Right atrium auricular region (tissue), 2 donors: Measurements from ENCODE around the gene TOGARAM1. TPM values are rescaled to one million over a fixed set of nuclear protein-coding genes. Genes with fewer than 3 reads are reported as not detected.

Source experiments
- DNase-seq: peaks from one replicate; pipeline ENCODE4 v3.0.0-alpha.2; 2019; ENCODE audit warnings: low spot score
- H3K27ac ChIP-seq, 2 donors: fragments of 200-600 bp; sonication (generic); 1 replicate in 1 of 2; 2 replicates in 1 of 2; pipeline ENCODE4 v1.5.1; 2016 to 2019
- H3K27me3 ChIP-seq, 2 donors: fragments of 200-600 bp; sonication (generic); one replicate each; pipeline versions ENCODE4 v1.5.1 to v1.6.0; 2017 to 2019
- H3K36me3 ChIP-seq: fragments of 200-600 bp; sonication (generic); one replicate; pipeline ENCODE4 v1.5.1; 2016
- H3K4me1 ChIP-seq, 2 donors: fragments of 200-600 bp; sonication (generic); one replicate each; pipeline versions ENCODE4 v1.5.1 to v1.6.0; 2017 to 2019
- H3K4me3 ChIP-seq, 2 donors: fragments of 200-600 bp; sonication (generic); 1 replicate in 1 of 2; 2 replicates in 1 of 2; pipeline ENCODE4 v1.5.1; 2017 to 2019; ENCODE audit warnings: mild to moderate bottlenecking in 1 of 2, moderate library complexity in 1 of 2
- H3K9me3 ChIP-seq, 2 donors: fragments of 200-600 bp; sonication (generic); one replicate each; pipeline ENCODE4 v1.5.1; 2019
- total RNA-seq, 2 donors: library from RNA; depleted of rRNA; stranded (reverse); fragments of >200 nt; gene quantifications; one replicate each; pipeline ENCODE4 v1.1.0, GENCODE V29; 2016
- TF ChIP-seq, protein P1 (sequence below), 2 donors: fragments of 200-600 bp; sonication (generic); IDR thresholded peaks; one replicate each; pipeline ENCODE4 v1.5.1; 2019; ENCODE audit warnings: antibody characterized with exemption in 2 of 2

TOGARAM1 gene
- total RNA-seq, 2 donors from 2014 or later, result 15.1 to 24.7 TPM

DNA sequence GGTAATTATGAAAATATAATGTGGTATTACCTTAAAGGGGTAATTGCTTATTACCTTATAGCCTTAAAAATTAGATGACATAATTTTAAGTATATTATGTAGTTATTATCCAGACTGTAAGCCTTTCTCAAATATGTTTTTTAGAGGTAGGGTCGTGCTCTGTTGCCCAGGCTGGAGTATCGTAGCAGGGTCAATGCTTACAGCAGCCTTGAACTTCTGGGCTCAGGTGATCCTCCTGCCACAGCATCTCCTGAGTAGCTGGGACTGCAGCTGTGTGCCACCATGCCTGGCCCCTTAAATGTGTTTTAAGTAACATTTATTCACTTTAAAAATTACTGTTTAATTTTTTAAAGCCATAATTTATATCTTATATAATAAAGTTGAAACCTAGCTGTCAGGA lies 132.3 kb downstream of the TOGARAM1 start:
- no peak overlapping the region for H3K27ac ChIP-seq
- no peak overlapping the region for H3K4me3 ChIP-seq
- TF ChIP-seq, protein P1, sequence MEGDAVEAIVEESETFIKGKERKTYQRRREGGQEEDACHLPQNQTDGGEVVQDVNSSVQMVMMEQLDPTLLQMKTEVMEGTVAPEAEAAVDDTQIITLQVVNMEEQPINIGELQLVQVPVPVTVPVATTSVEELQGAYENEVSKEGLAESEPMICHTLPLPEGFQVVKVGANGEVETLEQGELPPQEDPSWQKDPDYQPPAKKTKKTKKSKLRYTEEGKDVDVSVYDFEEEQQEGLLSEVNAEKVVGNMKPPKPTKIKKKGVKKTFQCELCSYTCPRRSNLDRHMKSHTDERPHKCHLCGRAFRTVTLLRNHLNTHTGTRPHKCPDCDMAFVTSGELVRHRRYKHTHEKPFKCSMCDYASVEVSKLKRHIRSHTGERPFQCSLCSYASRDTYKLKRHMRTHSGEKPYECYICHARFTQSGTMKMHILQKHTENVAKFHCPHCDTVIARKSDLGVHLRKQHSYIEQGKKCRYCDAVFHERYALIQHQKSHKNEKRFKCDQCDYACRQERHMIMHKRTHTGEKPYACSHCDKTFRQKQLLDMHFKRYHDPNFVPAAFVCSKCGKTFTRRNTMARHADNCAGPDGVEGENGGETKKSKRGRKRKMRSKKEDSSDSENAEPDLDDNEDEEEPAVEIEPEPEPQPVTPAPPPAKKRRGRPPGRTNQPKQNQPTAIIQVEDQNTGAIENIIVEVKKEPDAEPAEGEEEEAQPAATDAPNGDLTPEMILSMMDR (IDR thresholded peaks at IDR 0.05), result no peak
- no peaks in the 10 kb centered on the region for H3K9me3 ChIP-seq
- no peak for DNase-seq
- H3K4me1 ChIP-seq, result peaks cover 0 to 5% of the 10 kb centered on the region in 2 donors
- H3K27me3 ChIP-seq, result no peaks in the 10 kb centered on the region
- H3K36me3 ChIP-seq, result peaks cover 28% of the 10 kb centered on the region

GRCh38 chr14:45095143-45095542 lies 133.2 kb downstream of the TOGARAM1 start:
- Histone ChIP-seq H3K4me1 (peaks cover 0 to 5% of the 10 kb centered on the region in 2 donors), H3K9me3 (no peaks in the 10 kb centered on the region), H3K27me3 (no peaks in the 10 kb centered on the region), H3K27ac (no peak overlapping the region), H3K36me3 (peaks cover 37% of the 10 kb centered on the region), H3K4me3 (no peak overlapping the region)
- DNase-seq, result no peak
- TF ChIP-seq, protein P1 (IDR thresholded peaks at IDR 0.05), result no peak

GRCh38 chr14:45096218-45096617 lies 134.2 kb downstream of the TOGARAM1 start:
- no peaks in the 10 kb centered on the region for H3K9me3 ChIP-seq
- H3K27ac ChIP-seq, result no peak overlapping the region
- H3K4me3 ChIP-seq, result no peak overlapping the region
- TF ChIP-seq, protein P1 (IDR thresholded peaks at IDR 0.05), result no peak
- DNase-seq, result no peak
- no peaks in the 10 kb centered on the region for H3K4me1 ChIP-seq
- H3K36me3 ChIP-seq, result peaks cover 38% of the 10 kb centered on the region
- no peaks in the 10 kb centered on the region for H3K27me3 ChIP-seq

DNA sequence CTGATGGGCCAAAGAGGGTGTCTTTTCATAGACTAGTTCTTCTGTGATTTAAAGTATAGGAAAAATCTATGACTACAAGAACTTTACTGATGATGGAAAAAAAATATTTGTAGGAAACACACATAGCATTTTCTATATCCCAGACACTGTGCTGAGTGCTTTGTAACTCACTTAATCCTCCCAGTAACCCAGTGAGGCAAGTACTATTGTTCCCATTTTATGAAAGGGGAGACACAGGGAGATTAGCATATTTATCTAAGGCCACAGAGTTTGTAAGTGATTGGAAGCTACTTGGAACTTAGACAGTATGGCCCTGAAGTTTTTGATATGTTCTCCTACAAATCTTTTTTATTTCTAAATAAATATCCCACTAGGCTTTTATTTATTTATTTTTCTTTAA lies 141.8 kb downstream of the TOGARAM1 start:
- TF ChIP-seq, protein P1 (IDR thresholded peaks at IDR 0.05), result no peak
- Histone ChIP-seq H3K27ac (no peak overlapping the region), H3K4me3 (no peak overlapping the region), H3K4me1 (no peaks in the 10 kb centered on the region), H3K36me3 (peaks cover 62% of the 10 kb centered on the region), H3K9me3 (no peaks in the 10 kb centered on the region), H3K27me3 (no peaks in the 10 kb centered on the region)
- no peak for DNase-seq

DNA sequence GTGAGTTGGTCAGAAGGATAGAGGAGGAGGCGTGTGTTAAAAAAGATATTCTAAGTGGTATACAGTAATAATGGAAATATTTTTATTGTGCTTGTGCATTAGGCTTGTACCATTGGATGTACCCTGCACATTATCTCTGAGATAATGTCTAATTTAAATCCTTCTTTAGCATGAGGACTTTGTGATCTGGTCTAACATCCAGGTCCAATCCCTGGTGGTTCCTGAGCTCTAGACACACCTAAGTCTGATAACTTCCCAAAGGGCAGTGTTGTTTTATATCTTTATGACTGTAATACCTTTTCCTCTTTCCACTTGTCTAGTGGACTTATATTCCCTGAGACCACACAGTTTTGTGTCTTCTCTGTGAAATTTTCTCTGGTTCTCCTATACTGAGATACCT lies 142.6 kb downstream of the TOGARAM1 start:
- TF ChIP-seq, protein P1 (IDR thresholded peaks at IDR 0.05), result no peak
- Histone ChIP-seq H3K27me3 (no peaks in the 10 kb centered on the region), H3K36me3 (peaks cover 59% of the 10 kb centered on the region), H3K27ac (no peak overlapping the region), H3K9me3 (no peaks in the 10 kb centered on the region), H3K4me1 (no peaks in the 10 kb centered on the region), H3K4me3 (no peak overlapping the region)
- no peak for DNase-seq
